Esophagus squamous epithelium (tissue), 4 donors: ENCODE measurements around the gene INPP4B.

Experiments
- POLR2A ChIP-seq, 4 donors: fragments of 450-650 bp; IDR thresholded peaks; one replicate each; pipeline ENCODE4 v1.6.1; 2017; ENCODE audit warnings: antibody characterized with exemption in 4 of 4, mild to moderate bottlenecking in 4 of 4, moderate library complexity in 3 of 4
- TF ChIP-seq, protein P1 (sequence below), 6 experiments: fragments of 450-650 bp in 4 of 6; fragments of 200-600 bp in 2 of 6; sonication (generic) in 2 of 6; IDR thresholded peaks; one replicate each; pipeline ENCODE4 v1.5.1; 2016 to 2019; ENCODE audit warnings: antibody characterized with exemption in 6 of 6, mild to moderate bottlenecking in 4 of 6, moderate library complexity in 4 of 6

DNA sequence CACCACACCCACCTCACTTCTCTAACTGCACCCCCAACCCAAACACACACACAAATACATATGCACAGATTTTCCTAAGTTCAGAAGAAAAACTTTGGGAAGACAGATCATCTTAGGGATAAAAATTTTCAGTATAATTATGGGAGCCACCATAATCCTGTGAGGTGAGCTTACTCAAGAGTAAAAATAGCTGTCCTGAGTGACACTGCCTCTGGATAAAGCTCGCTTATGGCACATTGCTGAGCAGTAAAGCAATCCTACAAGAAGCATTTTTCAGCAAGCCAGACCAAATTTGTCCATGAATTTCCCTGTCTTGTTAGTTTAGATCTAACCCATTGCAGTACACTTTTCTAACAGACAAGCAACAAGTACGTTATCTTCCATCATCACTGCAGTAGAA, 83.8 kb downstream of the INPP4B start:
- TF ChIP-seq, protein P1, sequence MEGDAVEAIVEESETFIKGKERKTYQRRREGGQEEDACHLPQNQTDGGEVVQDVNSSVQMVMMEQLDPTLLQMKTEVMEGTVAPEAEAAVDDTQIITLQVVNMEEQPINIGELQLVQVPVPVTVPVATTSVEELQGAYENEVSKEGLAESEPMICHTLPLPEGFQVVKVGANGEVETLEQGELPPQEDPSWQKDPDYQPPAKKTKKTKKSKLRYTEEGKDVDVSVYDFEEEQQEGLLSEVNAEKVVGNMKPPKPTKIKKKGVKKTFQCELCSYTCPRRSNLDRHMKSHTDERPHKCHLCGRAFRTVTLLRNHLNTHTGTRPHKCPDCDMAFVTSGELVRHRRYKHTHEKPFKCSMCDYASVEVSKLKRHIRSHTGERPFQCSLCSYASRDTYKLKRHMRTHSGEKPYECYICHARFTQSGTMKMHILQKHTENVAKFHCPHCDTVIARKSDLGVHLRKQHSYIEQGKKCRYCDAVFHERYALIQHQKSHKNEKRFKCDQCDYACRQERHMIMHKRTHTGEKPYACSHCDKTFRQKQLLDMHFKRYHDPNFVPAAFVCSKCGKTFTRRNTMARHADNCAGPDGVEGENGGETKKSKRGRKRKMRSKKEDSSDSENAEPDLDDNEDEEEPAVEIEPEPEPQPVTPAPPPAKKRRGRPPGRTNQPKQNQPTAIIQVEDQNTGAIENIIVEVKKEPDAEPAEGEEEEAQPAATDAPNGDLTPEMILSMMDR (IDR thresholded peaks at IDR 0.05), result no peak
- no peak for TF ChIP-seq POLR2A (IDR thresholded peaks at IDR 0.05)
